AG10803 (cell line): Measurements from ENCODE around the gene TMEM207.

ENCODE experiments used
- DNase-seq: peaks from one replicate; pipeline ENCODE4 v3.0.0; 2010; ENCODE audit warnings: low read depth
- H3K4me3 ChIP-seq: 2 replicates; pipeline ENCODE4 v1.5.1; 2011; ENCODE audit warnings: mild to moderate bottlenecking, low read length, control low read depth
- TF ChIP-seq, protein P1 (sequence below): conservative IDR thresholded peaks from 2 replicates; pipeline ENCODE4 v1.5.1; 2011; ENCODE audit warnings: mild to moderate bottlenecking, low read length, control low read depth, inconsistent platforms

TMEM207 gene

DNA sequence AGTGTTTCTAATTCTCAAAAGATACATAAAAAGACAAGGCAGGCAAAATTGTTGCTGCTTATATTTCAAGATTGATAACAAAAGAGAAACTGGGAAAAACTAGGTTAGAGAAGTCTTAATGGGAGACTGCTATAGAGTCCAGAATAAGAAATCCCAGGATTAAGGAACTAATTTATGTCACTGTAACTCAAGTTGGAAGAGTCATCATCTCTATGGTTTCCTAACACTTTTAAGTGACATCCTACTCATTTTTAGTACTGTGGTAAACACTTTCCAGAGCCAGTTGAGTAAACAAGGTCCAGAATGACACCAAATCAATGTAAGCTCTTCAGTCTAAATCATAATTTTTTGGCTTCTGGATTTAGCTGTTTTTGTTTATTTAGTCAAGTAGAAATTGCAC lies 53.7 kb downstream of the TMEM207 start:
- TF ChIP-seq, protein P1, sequence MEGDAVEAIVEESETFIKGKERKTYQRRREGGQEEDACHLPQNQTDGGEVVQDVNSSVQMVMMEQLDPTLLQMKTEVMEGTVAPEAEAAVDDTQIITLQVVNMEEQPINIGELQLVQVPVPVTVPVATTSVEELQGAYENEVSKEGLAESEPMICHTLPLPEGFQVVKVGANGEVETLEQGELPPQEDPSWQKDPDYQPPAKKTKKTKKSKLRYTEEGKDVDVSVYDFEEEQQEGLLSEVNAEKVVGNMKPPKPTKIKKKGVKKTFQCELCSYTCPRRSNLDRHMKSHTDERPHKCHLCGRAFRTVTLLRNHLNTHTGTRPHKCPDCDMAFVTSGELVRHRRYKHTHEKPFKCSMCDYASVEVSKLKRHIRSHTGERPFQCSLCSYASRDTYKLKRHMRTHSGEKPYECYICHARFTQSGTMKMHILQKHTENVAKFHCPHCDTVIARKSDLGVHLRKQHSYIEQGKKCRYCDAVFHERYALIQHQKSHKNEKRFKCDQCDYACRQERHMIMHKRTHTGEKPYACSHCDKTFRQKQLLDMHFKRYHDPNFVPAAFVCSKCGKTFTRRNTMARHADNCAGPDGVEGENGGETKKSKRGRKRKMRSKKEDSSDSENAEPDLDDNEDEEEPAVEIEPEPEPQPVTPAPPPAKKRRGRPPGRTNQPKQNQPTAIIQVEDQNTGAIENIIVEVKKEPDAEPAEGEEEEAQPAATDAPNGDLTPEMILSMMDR = no peak
- DNase-seq = no peak
- no peak overlapping the region for H3K4me3 ChIP-seq

DNA sequence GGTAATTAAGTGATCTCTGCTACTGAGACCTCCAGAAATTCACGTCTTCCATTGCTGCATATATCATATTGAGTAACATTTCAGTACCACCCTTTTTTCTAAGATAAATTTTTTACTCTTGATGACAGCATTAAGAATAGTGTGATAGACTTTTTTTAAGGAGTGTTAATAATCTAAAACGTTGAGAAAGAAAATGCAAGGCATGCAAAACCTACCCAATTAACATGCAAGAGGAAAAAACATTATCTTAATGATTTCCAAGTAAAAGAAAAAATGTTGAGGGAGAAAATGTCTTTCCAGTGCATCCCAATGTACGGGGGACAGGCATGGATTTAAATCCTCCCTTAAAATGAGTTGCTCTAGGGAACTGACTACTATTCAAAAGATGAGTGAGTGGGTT lies 61.0 kb downstream of the TMEM207 start:
- no peak for DNase-seq
- H3K4me3 ChIP-seq = no peak overlapping the region
- TF ChIP-seq, protein P1 = no peak

DNA sequence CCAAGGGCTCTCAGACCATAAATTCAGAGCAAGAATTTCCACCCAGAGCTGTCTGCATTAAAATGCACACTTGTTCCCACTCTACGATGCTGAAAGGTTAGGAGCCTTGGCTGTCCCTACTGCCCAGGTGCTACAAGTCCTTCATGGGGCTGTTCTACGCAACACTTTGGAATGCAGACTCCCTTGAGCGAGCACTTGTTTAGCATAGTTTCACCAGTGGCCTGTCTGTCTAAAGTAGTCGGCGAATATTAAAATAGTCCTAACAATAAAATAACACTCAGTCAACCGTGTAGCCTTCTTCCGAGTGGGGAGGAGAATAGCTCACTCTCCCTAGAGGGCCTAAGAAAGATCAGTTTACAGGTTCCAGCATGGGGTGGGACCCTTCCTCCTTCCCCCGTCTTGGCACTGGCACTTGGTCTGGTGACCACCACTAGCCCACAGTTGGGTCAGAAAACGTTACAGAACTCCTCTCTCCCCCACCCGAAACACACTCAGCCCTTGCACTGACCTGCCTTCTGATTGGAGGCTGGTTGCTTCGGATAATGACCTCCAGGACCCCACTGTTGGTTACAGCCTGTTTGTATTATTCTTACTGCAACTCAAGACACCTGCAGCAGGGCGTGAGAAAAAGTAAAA lies 62.0 kb downstream of the TMEM207 start, which contains the start of gene CLDN16:
TSS of gene CLDN16 (plus strand) at position 586 of the 636 bp plus-strand sequence. CDS start 167 bp downstream, outside the sequence.
- no peak for DNase-seq
- TF ChIP-seq, protein P1 = no peak
- no peak within 1 kb of the TSS for H3K4me3 ChIP-seq

DNA sequence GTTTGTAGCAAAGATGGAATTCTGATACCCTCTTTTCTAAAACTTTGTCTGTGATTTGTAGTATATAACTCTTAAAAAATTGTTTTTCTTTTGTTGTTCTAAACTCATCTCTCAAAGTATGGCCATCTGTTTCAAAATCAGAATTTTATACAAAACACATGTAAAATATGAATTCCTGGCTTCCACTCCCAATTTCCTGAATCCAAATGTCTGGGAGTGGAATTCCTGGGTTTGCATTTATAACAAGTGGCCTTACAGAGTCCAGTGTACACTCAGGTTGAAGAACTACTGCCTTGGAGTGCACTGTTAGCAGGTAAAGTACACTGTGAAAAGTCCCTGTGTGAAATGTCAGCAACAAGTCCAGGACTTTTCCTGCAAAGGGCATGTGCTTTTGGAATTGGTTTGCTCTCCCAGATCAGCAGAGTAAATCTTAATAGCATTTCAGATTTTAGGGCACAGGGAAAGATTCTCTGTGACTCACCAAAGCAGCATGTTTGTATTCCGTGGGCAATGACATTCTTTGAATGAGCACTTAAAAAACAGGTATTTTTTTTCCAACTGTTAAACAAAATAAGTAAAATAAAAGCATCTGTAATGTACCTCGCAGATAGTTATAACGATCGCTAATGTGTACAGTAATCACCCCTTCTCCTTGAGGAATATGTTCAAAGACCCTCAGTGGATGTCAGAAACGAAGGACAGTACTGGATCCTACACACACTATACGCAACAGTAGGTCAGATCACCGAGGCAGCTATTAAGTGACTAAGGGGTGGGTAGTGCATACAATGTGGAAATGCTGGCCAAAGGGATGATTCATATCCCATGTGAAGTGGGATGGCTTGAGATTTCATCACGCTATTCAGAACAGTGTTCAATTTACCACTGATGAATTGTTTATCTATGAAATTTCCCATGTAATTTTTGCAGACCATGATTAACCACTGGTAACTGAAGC lies 63.7 kb downstream of the TMEM207 start:
- no peak overlapping the region for H3K4me3 ChIP-seq
- peak; percentile 93 for DNase-seq

DNA sequence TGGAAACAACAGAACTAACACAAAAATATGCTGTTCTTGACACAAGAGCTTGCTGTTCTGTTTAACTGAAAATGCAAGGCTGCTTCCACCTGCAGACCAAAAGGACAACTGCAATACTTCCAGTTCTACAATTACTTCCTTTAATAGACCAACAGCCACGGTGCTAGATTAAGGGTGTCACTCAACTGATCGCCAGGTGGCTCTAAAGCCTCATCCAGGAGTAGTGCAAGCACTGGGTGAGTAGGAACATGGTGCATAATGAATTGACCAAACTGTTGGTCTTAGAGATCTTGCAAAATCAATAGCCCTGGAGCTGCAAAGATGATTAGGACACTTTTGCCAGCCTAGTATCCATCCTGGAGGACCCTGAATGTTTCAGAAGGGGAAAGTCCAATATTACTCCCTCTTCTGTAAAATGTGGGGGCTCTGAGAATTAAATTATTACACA lies 65.4 kb downstream of the TMEM207 start:
- no peak overlapping the region for H3K4me3 ChIP-seq
- DNase-seq = peak; percentile 42
- TF ChIP-seq, protein P1 = peak; percentile 55

More for the DNA sequence above, 63.7 kb downstream of the TMEM207 start:
- TF ChIP-seq, protein P1 = no peak

DNA sequence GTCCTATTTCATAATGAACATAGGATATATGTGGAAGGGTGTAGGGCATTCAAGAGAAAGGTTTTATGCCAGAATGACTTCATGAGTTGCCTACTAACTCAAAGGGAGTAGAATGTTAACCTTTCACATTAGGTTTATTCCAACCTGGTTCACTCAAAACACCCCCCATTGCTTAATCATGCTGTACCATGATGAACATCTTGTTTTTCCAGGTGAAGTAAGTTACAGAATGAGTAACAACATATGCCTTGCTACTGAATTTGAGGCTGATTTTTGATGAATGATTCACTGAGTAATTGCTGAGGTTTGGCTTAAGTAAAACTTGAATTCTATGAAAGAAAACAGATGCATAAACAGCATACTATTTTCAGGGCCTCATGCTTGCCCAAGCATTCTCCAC lies 67.6 kb downstream of the TMEM207 start:
- TF ChIP-seq, protein P1 = no peak
- peak; percentile 76 for DNase-seq
- H3K4me3 ChIP-seq = no peak overlapping the region
